ENCODE results near the gene CD300H.

Gene CD300H

DNA sequence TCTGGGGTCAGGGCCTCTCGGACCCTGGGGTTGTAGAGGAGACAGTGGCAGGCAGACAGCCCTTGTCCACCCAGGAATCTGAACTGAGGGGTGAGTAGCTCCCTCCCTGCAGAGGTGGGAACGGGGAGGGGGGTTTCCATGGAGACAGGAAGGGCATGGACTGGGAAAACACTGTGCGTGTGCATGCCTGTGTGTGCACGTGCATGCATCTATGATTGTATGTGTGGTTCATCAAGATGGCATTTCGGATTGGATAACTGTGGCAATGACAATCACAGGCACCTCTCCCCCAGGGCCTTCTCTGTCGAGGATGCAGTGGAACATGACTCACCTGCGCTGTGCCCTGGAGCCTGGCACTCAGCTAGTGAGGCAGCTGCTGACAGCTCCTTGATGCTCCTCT lies 15.3 kb downstream of the CD300H start:
- in situ Hi-C loops (cut with MboI; ENCODE audit: low sequenced_read_pairs), result no loop called here
- no peak for DNase-seq (ENCODE audit: low spot score in 2 of 2)
- Histone ChIP-seq H3K27me3 (ENCODE audit: low read depth) (peaks cover 5% of the 10 kb centered on the region; the same call in 1 of the 2 replicates), H3K4me1 (no peaks in the 10 kb centered on the region), H3K9me3 (no peaks in the 10 kb centered on the region), H3K36me3 (replicated peaks) (no peaks in the 10 kb centered on the region), H3K4me3 (no peak overlapping the region)

DNA sequence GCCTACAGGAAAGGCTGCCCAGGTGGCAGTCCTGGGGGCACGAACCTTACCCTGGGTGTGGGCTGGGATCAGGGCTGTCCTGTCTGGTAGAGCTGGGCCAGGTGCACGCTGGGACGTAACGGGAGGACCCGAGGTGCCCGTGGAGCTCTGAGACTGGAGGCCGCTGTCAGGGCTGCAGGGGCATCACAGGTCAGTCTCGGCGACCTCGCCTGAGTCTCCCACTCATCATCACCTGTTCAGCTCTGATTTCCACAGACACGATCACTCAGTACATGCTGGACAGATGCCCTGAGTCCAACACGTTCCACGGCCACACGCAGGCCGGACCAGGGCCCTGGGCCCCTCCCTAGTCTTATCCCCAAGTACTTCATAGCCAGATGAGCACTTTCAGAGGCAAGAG lies 16.7 kb downstream of the CD300H start:
- Histone ChIP-seq H3K4me1 (no peaks in the 10 kb centered on the region), H3K36me3 (replicated peaks) (no peaks in the 10 kb centered on the region), H3K4me3 (no peak overlapping the region), H3K27me3 (ENCODE audit: low read depth) (peaks cover 5% of the 10 kb centered on the region; the same call in 1 of the 2 replicates), H3K9me3 (no peaks in the 10 kb centered on the region)
- in situ Hi-C loops (cut with MboI; ENCODE audit: low sequenced_read_pairs), result no loop called here
- no peak for DNase-seq (ENCODE audit: low spot score in 2 of 2)

GRCh38 chr17:74549343-74549742 lies 18.0 kb downstream of the CD300H start:
- Histone ChIP-seq H3K4me3 (no peak overlapping the region), H3K27me3 (ENCODE audit: low read depth) (peaks cover 5% of the 10 kb centered on the region; the same call in 1 of the 2 replicates), H3K9me3 (no peaks in the 10 kb centered on the region), H3K36me3 (replicated peaks) (no peaks in the 10 kb centered on the region), H3K4me1 (no peaks in the 10 kb centered on the region)
- DNase-seq (ENCODE audit: low spot score in 2 of 2), result no peak
- in situ Hi-C loops (cut with MboI; ENCODE audit: low sequenced_read_pairs), result no loop called here

DNA sequence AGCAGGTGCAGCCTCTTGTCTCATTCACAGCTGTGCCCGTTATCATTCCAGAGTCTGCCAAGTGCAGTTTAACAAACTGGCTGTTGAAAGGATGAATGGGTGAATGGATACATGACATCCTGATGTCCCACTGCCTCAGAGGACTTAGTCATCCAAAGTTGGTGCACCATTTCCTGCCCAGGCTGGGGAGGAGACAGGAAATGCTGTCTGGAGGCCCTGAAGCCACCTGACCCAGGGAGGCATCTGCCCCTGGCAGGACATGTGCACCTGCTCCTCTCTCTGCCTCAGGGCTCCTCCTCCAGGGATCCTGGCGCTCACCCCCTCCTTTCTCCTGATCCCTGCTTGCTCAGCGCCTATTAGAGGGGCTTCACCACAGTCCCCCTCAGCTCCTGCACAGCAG lies 19.6 kb downstream of the CD300H start:
- Histone ChIP-seq H3K9me3 (no peaks in the 10 kb centered on the region), H3K4me1 (no peaks in the 10 kb centered on the region), H3K27me3 (ENCODE audit: low read depth) (peaks cover 5% of the 10 kb centered on the region; the same call in 1 of the 2 replicates), H3K36me3 (replicated peaks) (no peaks in the 10 kb centered on the region), H3K4me3 (no peak overlapping the region)
- DNase-seq (ENCODE audit: low spot score in 2 of 2), result no peak
- in situ Hi-C loops (cut with MboI; ENCODE audit: low sequenced_read_pairs), result no loop called here

DNA sequence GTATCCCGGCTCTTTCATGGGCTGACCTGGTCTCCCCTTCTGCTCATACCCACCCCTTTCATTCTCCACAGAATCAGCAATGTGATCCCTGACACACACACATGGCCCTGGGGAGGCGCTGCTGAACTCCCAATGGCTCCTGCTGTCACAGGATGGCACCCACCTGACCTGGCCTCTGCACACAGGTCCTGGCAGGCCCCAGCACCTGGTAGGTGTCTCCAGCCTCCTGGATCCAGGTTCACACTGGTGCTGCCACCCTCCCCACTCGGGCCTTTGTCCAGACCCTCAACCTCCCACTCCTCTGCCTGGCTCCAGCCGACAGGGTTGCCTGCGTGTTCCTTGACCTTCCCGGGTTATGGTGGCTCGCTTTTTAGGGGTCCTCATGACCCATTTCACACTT lies 20.0 kb downstream of the CD300H start:
- no peak for DNase-seq (ENCODE audit: low spot score in 2 of 2)
- no peaks in the 10 kb centered on the region for H3K4me1 ChIP-seq
- H3K4me3 ChIP-seq, result no peak overlapping the region
- H3K27me3 ChIP-seq (ENCODE audit: low read depth), result peaks cover 5% of the 10 kb centered on the region; the same call in 1 of the 2 replicates
- no peaks in the 10 kb centered on the region for H3K9me3 ChIP-seq
- no peaks in the 10 kb centered on the region for H3K36me3 ChIP-seq (replicated peaks)
- in situ Hi-C loops (cut with MboI; ENCODE audit: low sequenced_read_pairs), result no loop called here

DNA sequence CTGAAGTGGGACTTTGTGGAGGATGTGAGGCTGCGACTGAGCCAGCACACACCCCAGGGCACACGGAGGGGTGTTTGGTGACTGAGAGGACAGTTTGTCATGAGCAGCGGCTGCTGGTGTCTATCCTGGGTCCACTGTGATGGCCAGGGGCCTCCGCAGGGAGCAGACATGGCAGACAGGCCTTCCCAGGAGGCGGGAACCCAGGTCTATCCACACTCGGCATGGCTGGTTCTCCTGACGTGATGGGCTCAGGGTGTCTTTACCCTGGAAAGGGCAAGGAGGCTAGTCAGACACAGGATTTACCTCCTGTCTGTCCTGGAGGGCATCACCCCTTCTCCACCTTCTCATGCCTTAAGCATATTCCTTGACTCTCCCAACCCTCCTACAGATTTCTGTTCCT lies 20.7 kb downstream of the CD300H start:
- in situ Hi-C loops (cut with MboI; ENCODE audit: low sequenced_read_pairs), result no loop called here
- Histone ChIP-seq H3K36me3 (replicated peaks) (no peaks in the 10 kb centered on the region), H3K4me1 (no peaks in the 10 kb centered on the region), H3K27me3 (ENCODE audit: low read depth) (peaks cover 5% of the 10 kb centered on the region; the same call in 1 of the 2 replicates), H3K9me3 (no peaks in the 10 kb centered on the region), H3K4me3 (no peak overlapping the region)
- DNase-seq (ENCODE audit: low spot score in 2 of 2), result no peak

DNA sequence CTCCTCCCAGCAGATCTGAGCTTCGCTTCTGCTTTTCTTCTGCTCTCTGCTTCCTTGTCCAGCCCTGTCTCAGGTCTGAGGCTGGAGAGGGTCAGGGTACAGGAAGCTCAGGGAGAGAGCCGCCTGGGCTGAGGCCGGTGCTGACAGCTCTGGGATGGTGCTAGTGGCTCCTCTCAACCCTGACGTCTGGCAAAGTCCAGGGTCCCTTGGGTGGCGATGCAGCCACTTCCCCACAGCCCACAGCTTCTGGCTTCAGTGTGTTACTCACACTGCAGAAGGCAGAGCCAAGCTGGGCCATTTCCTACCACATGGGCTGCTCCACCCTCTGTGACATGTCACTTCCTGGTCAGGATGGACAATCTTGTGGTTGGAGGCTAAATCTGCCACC lies 21.5 kb downstream of the CD300H start, which contains the start of gene CD300C:
TSS of gene CD300C (minus strand) at position 273 of the 388 bp plus-strand sequence. CDS start 333 bp downstream, outside the sequence.
- Histone ChIP-seq H3K4me1 (no peaks in the 10 kb centered on the region), H3K36me3 (replicated peaks) (no peaks in the 10 kb centered on the region), H3K9me3 (no peaks in the 10 kb centered on the region), H3K4me3 (no peak within 1 kb of the TSS), H3K27me3 (ENCODE audit: low read depth) (peaks cover 5% of the 10 kb centered on the region; the same call in 1 of the 2 replicates)
- DNase-seq (ENCODE audit: low spot score in 2 of 2), result no peak
- in situ Hi-C loops (cut with MboI; ENCODE audit: low sequenced_read_pairs), result no loop called here

GRCh38 chr17:74544991-74545842 lies 22.1 kb downstream of the CD300H start:
- in situ Hi-C loops (cut with MboI; ENCODE audit: low sequenced_read_pairs), result no loop called here
- no peaks in the 10 kb centered on the region for H3K4me1 ChIP-seq

GRCh38 chr17:74543891-74544760 lies 23.2 kb downstream of the CD300H start:
- Histone ChIP-seq H3K9me3 (no peaks in the 10 kb centered on the region), H3K4me3 (no peak overlapping the region), H3K36me3 (replicated peaks) (no peaks in the 10 kb centered on the region), H3K4me1 (no peaks in the 10 kb centered on the region), H3K27me3 (ENCODE audit: low read depth) (no peaks in the 10 kb centered on the region)
- in situ Hi-C loops (cut with MboI; ENCODE audit: low sequenced_read_pairs), result no loop called here
- DNase-seq (ENCODE audit: low spot score in 2 of 2), result no peak

More at GRCh38 chr17:74544991-74545842, 22.1 kb downstream of the CD300H start:
- Histone ChIP-seq H3K27me3 (ENCODE audit: low read depth) (peaks cover 5% of the 10 kb centered on the region; the same call in 1 of the 2 replicates), H3K4me3 (no peak overlapping the region), H3K9me3 (no peaks in the 10 kb centered on the region), H3K36me3 (replicated peaks) (no peaks in the 10 kb centered on the region)
- no peak for DNase-seq (ENCODE audit: low spot score in 2 of 2)

DNA sequence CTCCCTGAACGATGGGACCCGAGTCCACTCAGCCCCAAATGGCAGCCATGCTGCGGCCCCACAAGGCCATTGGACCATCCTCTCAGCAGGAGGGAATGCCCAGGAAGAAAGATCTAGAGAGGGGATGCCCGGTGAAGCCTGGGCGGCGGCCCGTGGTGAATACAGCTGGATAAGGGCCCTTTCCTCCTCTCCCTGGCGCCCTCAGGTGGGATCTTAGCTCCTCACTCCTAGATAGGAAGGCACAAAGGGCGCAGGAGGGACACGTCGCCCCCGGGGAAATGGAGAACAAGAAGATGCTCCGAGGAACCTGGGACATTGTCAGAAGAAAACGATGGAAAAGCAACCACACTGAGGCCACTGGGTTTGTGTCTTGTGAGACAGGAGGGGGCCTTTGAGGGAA lies 23.9 kb downstream of the CD300H start:
- no peak for DNase-seq (ENCODE audit: low spot score in 2 of 2)
- H3K4me3 ChIP-seq, result no peak overlapping the region
- H3K27me3 ChIP-seq (ENCODE audit: low read depth), result no peaks in the 10 kb centered on the region
- no peaks in the 10 kb centered on the region for H3K4me1 ChIP-seq
- H3K36me3 ChIP-seq (replicated peaks), result no peaks in the 10 kb centered on the region
- H3K9me3 ChIP-seq, result no peaks in the 10 kb centered on the region
- in situ Hi-C loops (cut with MboI; ENCODE audit: low sequenced_read_pairs), result no loop called here

DNA sequence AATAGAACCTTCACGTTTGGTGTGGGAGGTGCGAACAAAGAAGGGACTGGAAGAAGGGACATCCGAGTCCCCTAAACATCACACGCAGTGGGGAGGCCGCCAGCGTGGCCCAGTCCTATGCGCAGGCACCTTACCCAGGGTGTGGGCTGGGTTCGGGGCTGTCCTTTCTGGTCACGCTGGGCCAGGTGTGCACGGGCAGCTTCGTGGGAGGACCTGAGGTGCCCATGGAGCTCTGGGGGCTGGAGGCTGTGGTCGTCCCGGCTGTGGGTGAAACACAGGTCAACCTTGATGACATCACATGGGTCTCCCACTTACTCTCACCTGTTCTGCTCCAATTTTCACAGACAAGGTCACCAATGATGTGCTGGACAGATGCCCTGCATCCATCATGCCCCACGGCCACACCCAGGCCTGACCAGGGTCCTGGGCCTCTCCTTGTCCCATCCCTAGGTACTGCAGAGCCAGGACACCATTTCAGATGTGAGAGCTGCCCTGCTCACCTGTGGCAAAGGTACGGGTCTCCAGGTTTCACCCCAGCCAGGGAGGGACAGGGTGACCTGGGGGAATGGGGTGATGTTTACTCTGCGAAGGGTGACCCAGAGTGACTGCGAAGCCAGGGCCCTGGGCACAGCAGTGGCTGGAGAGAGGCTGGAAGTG lies 24.5 kb downstream of the CD300H start:
- Histone ChIP-seq H3K36me3 (replicated peaks) (no peaks in the 10 kb centered on the region), H3K4me3 (no peak overlapping the region), H3K4me1 (no peaks in the 10 kb centered on the region), H3K9me3 (no peaks in the 10 kb centered on the region), H3K27me3 (ENCODE audit: low read depth) (no peaks in the 10 kb centered on the region)
- in situ Hi-C loops (cut with MboI; ENCODE audit: low sequenced_read_pairs), result no loop called here
- no peak for DNase-seq (ENCODE audit: low spot score in 2 of 2)

DNA sequence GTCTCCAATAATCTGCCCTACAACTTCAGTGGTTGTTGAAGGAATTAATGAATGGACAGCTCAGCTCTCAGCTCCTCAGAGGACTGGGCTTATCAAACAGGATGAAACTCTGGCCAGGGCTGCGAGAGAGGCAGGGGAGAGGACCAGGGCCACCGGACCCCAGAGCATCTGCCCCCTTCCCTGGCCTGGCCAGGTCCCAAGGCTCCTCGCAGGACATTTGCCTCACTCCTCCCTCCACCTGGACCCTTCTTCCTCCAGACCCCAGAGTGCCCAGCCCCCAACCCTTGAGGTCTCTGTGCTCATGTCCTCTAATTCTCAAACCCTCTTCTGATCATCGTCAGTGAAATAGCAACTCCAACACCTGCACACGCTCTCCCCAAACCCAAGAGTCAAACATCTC lies 25.1 kb downstream of the CD300H start:
- in situ Hi-C loops (cut with MboI; ENCODE audit: low sequenced_read_pairs), result no loop called here
- Histone ChIP-seq H3K4me1 (no peaks in the 10 kb centered on the region), H3K9me3 (no peaks in the 10 kb centered on the region), H3K27me3 (ENCODE audit: low read depth) (no peaks in the 10 kb centered on the region), H3K4me3 (no peak overlapping the region), H3K36me3 (replicated peaks) (no peaks in the 10 kb centered on the region)
- no peak for DNase-seq (ENCODE audit: low spot score in 2 of 2)
